Endothelial cell of umbilical vein (primary cell): Measurements from ENCODE around the gene RBKS. TPM values are rescaled to one million over a fixed set of nuclear protein-coding genes. Genes with fewer than 3 reads are reported as not detected.

Experiments used
- BruUV-seq: library from RNA; stranded (reverse); fragments of 400-500 nt; replicated peaks from 2 replicates; lab custom pipeline; 2021; lab: Mats Ljungman, UMichigan
- CTCF ChIA-PET: fragments of 300-600, 350-600 bp; sonication (Branson Sonifier 250); formaldehyde crosslinking; loops from one replicate; lab custom pipeline; 2021; ENCODE audit warnings: antibody characterized with exemption, inconsistent platforms; lab: Charles Lee
- POLR2A ChIA-PET: fragments of 300-600, 350-600 bp; sonication (Branson Sonifier 250); formaldehyde crosslinking; loops from one replicate; lab custom pipeline; 2021; ENCODE audit warnings: antibody characterized with exemption, inconsistent platforms; lab: Charles Lee
- DNase-seq: peaks from one replicate; pipeline ENCODE4 v3.0.0-alpha.2; 2011; ENCODE audit warnings: low read depth, low spot score
- FAIRE-seq: peaks from 2 replicates; lab custom pipeline; 2011; peaks lifted over from hg19 to GRCh38; lab: Jason Lieb, UNC
- H2AFZ ChIP-seq: 2 replicates; pipeline ENCODE4 v1.6.0; 2012; ENCODE audit warnings: low read depth, low read length, control low read depth, inconsistent platforms
- H3K27ac ChIP-seq: 2 replicates; pipeline ENCODE4 v1.5.1; 2011; ENCODE audit warnings: low read depth, mild to moderate bottlenecking, control low read depth, low read length, moderate library complexity; ENCODE audit not compliant: insufficient read depth
- H3K27me3 ChIP-seq, 2 experiments: 2 replicates each; pipeline versions ENCODE4 v1.6.0 to v1.6.1; 2011; ENCODE audit warnings: low read length in 2 of 2, mixed read lengths in 1 of 2; ENCODE audit not compliant: control insufficient read depth in 2 of 2, insufficient read depth in 2 of 2
- H3K36me3 ChIP-seq, 2 experiments: 2 replicates in 1 of 2; 3 replicates in 1 of 2; pipeline ENCODE4 v1.5.1; 2011; ENCODE audit warnings: low read length in 2 of 2, mild to moderate bottlenecking in 1 of 2, moderate library complexity in 1 of 2; ENCODE audit not compliant: control insufficient read depth in 2 of 2, insufficient read depth in 2 of 2; ENCODE audit errors: extremely low read depth in 1 of 2
- H3K4me1 ChIP-seq: 3 replicates; pipeline ENCODE4 v1.5.1; 2011; ENCODE audit warnings: mild to moderate bottlenecking, low read length; ENCODE audit not compliant: control insufficient read depth, insufficient read depth; ENCODE audit errors: extremely low read depth
- H3K4me2 ChIP-seq: 2 replicates; pipeline ENCODE4 v1.6.1; 2011; ENCODE audit warnings: low read length, control low read depth, mixed read lengths; ENCODE audit not compliant: insufficient read depth
- H3K4me3 ChIP-seq, 3 experiments: fragments of 200-600 bp in 1 of 3; sonication (generic), shearing (Covaris generic) in 1 of 3; replicated peaks in 1 of 3; 2 replicates each; pipeline ENCODE4 v1.5.1; 2011 to 2016; ENCODE audit warnings: control low read depth in 3 of 3, low read length in 3 of 3, mild to moderate bottlenecking in 2 of 3, inconsistent platforms in 1 of 3, low read depth in 1 of 3, moderate library complexity in 1 of 3; ENCODE audit not compliant: insufficient read depth in 1 of 3
- H3K79me2 ChIP-seq: 2 replicates; pipeline ENCODE4 v1.6.0; 2012; ENCODE audit warnings: low read length, inconsistent platforms; ENCODE audit not compliant: control insufficient read depth, insufficient read depth
- H3K9ac ChIP-seq: replicated peaks from 2 replicates; pipeline ENCODE3; 2011; ENCODE audit warnings: low read length, control low read depth; ENCODE audit not compliant: insufficient read depth; ENCODE audit errors: extremely low read depth
- H3K9me1 ChIP-seq: replicated peaks from 3 replicates; pipeline ENCODE4 v1.6.0; 2011; ENCODE audit warnings: mild to moderate bottlenecking, low read length; ENCODE audit not compliant: control insufficient read depth, insufficient read depth; ENCODE audit errors: extremely low read depth
- H3K9me3 ChIP-seq: replicated peaks from 2 replicates; pipeline ENCODE4 v1.5.1; 2012; ENCODE audit warnings: low read length, inconsistent platforms; ENCODE audit not compliant: control insufficient read depth, insufficient read depth
- H4K20me1 ChIP-seq: replicated peaks from 2 replicates; pipeline ENCODE3; 2011; ENCODE audit warnings: mild to moderate bottlenecking, low read length; ENCODE audit not compliant: control insufficient read depth, insufficient read depth; ENCODE audit errors: extremely low read depth
- EZH2 ChIP-seq: IDR thresholded peaks from 2 replicates; pipeline ENCODE4 v1.6.1; 2012; ENCODE audit warnings: borderline replicate concordance, low read depth, mild to moderate bottlenecking, moderate library complexity, low read length, inconsistent platforms; ENCODE audit not compliant: severe bottlenecking
- FOS ChIP-seq: IDR thresholded peaks from 2 replicates; pipeline ENCODE4 v1.6.1; 2011; ENCODE audit warnings: mild to moderate bottlenecking, low read length, moderate library complexity, borderline replicate concordance; ENCODE audit not compliant: insufficient read depth
- GATA2 ChIP-seq: IDR thresholded peaks from 2 replicates; pipeline ENCODE4 v1.7.0; 2011; ENCODE audit warnings: low read depth, mild to moderate bottlenecking, moderate library complexity, mixed read lengths, low read length; ENCODE audit not compliant: insufficient read length, insufficient read depth
- JUN ChIP-seq: IDR thresholded peaks from 2 replicates; pipeline ENCODE4 v1.6.1; 2011; ENCODE audit warnings: borderline replicate concordance, low read depth; ENCODE audit not compliant: insufficient read length, insufficient read depth
- MYC ChIP-seq: IDR thresholded peaks from one replicate; pipeline ENCODE4 v1.6.1; 2011; ENCODE audit warnings: mild to moderate bottlenecking, low read depth, low read length
- POLR2A ChIP-seq: IDR thresholded peaks from 2 replicates; pipeline ENCODE4 v1.6.1; 2012; ENCODE audit warnings: low read depth, mild to moderate bottlenecking, control low read depth, low read length
- POLR2AphosphoS5 ChIP-seq: IDR thresholded peaks from 2 replicates; pipeline ENCODE4 v1.6.1; 2012; ENCODE audit warnings: low read depth, mild to moderate bottlenecking, control low read depth, low read length, moderate library complexity; ENCODE audit not compliant: insufficient read depth
- dilution Hi-C: fragments of 300-500 bp; cut with MboI; formaldehyde crosslinking; loops from one replicate; pipeline ENCODE4 v1.15.0; 2019; ENCODE audit warnings: low sequenced_read_pairs; ENCODE audit not compliant: extremely low pct_ligation_motif_present
- intact Hi-C: fragments of 100-400 bp; cut with micrococcal nuclease; formaldehyde crosslinking; loops from one replicate; pipeline ENCODE4 v1.10.0; 2022
- polyA plus RNA-seq, 4 experiments: library from polyadenylated mRNA; depleted of rRNA in 3 of 4; stranded (reverse) in 3 of 4; unstranded in 1 of 4; fragments of >200 nt; gene quantifications; 2 replicates each; pipeline versions ENCODE4 v1.2.1 to v1.2.3, GENCODE V29; 2011 to 2012; ENCODE audit warnings: missing spikeins in 1 of 4
- total RNA-seq: library from RNA; stranded (reverse); gene quantifications from 2 replicates; pipeline ENCODE4 v1.2.3, GENCODE V29; 2021
- TF ChIP-seq, protein P1 (sequence below), 2 donors: IDR thresholded peaks; 1 replicate in 1 of 2; 2 replicates in 1 of 2; pipeline ENCODE4 v1.5.1; 2011; ENCODE audit warnings: low read length in 2 of 2, mild to moderate bottlenecking in 2 of 2, moderate library complexity in 2 of 2, control low read depth in 1 of 2, inconsistent platforms in 1 of 2, low read depth in 1 of 2; ENCODE audit not compliant: insufficient read depth in 1 of 2; ENCODE audit errors: extremely low read depth in 1 of 2
- TF ChIP-seq, protein P2 (sequence below): IDR thresholded peaks from 2 replicates; pipeline ENCODE4 v1.6.1; 2011; ENCODE audit not compliant: insufficient read depth, insufficient read length

The RBKS gene
- total and polyA plus RNA-seq, 2 donors (not counting 3 experiments of a cell fraction or from before 2014, with no cell fraction given): 0.64 to 1.8 TPM

DNA sequence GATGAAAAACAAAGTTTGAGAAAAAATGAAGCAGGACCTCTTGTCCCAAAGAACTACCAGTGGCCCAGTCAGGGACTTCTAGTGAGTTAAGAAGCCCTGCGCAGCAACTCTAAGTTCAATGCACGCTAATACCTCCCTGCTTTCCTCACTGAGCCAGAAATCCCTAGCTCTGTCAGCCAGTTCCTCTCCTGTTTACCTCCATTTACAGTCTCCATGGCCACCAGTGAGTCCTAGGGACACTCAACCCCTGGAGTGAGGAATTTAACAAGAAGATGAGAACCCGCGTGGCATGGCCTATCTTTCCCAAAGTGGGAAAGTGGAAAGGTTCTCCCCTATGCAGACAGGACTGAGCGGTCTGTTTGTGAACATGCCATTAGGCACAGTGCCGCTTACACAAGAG, 87.6 kb downstream of the RBKS start:
- no peaks in the 10 kb centered on the region for H3K36me3 ChIP-seq
- no peaks in the 10 kb centered on the region for H3K9me1 ChIP-seq
- no peaks in the 10 kb centered on the region for H3K79me2 ChIP-seq
- H2AFZ ChIP-seq: no peak overlapping the region
- DNase-seq (no peak), FAIRE-seq (no peak)
- H3K4me2 ChIP-seq: no peak overlapping the region
- intact Hi-C loops: no loop called here
- CTCF ChIA-PET: no interaction called here
- no peaks in the 10 kb centered on the region for H4K20me1 ChIP-seq
- no peaks in the 10 kb centered on the region for H3K27me3 ChIP-seq
- POLR2A ChIA-PET: no interaction called here
- no TSS peak for BruUV-seq
- dilution Hi-C loops: no loop called here
- no peaks in the 10 kb centered on the region for H3K9me3 ChIP-seq
- H3K4me1 ChIP-seq: peaks cover 24% of the 10 kb centered on the region
- H3K9ac ChIP-seq: no peak overlapping the region
- TF ChIP-seq JUN (no peak), GATA2 (no peak)
- H3K27ac ChIP-seq: no peak overlapping the region
- H3K4me3 ChIP-seq: no peak overlapping the region

DNA sequence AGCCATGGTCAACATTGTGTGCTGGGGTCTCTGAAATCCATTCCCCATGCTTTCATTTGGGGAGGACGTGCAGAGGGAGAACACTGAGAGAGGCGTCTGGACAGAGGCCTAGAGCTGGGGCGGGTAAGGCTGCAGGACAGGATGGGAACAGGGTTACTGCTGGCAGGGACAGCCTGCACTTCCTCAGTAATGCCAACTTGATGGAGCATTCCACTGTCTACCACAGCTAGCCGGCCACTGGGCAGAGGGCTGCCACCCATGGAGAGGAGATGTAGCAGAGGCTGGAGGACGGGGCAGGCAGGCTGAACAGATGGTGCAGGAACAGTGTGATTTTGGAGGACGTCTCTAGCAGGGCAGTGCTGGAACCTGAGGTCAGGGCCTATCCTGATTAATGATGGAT, 89.3 kb downstream of the RBKS start:
- no peaks in the 10 kb centered on the region for H3K27me3 ChIP-seq
- no peak for DNase-seq
- H3K79me2 ChIP-seq: no peaks in the 10 kb centered on the region
- H3K9me3 ChIP-seq: no peaks in the 10 kb centered on the region
- H3K9ac ChIP-seq: no peak overlapping the region
- no TSS peak for BruUV-seq
- H4K20me1 ChIP-seq: no peaks in the 10 kb centered on the region
- H3K4me1 ChIP-seq: peaks cover 29% of the 10 kb centered on the region
- dilution Hi-C loops (no loop called here), intact Hi-C loops (no loop called here)
- no peaks in the 10 kb centered on the region for H3K36me3 ChIP-seq
- ChIA-PET CTCF (no interaction called here), POLR2A (no interaction called here)
- no peak for TF ChIP-seq JUN
- no peak for TF ChIP-seq EZH2
- TF ChIP-seq, protein P1, sequence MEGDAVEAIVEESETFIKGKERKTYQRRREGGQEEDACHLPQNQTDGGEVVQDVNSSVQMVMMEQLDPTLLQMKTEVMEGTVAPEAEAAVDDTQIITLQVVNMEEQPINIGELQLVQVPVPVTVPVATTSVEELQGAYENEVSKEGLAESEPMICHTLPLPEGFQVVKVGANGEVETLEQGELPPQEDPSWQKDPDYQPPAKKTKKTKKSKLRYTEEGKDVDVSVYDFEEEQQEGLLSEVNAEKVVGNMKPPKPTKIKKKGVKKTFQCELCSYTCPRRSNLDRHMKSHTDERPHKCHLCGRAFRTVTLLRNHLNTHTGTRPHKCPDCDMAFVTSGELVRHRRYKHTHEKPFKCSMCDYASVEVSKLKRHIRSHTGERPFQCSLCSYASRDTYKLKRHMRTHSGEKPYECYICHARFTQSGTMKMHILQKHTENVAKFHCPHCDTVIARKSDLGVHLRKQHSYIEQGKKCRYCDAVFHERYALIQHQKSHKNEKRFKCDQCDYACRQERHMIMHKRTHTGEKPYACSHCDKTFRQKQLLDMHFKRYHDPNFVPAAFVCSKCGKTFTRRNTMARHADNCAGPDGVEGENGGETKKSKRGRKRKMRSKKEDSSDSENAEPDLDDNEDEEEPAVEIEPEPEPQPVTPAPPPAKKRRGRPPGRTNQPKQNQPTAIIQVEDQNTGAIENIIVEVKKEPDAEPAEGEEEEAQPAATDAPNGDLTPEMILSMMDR (IDR thresholded peaks at IDR 0.05; ENCODE audit: extremely low read depth in 1 of 2, insufficient read depth in 1 of 2, low read depth in 1 of 2, low read length in 2 of 2): no peak
- TF ChIP-seq GATA2: no peak
- no peak for TF ChIP-seq POLR2A
- no peak for TF ChIP-seq POLR2AphosphoS5
- TF ChIP-seq FOS: no peak
- TF ChIP-seq, protein P2, sequence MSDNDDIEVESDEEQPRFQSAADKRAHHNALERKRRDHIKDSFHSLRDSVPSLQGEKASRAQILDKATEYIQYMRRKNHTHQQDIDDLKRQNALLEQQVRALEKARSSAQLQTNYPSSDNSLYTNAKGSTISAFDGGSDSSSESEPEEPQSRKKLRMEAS: no peak
- no peak for TF ChIP-seq MYC
- H3K9me1 ChIP-seq: no peaks in the 10 kb centered on the region
- no peak overlapping the region for H3K4me2 ChIP-seq
- no peak overlapping the region for H2AFZ ChIP-seq
- no peak for FAIRE-seq
- no peak overlapping the region for H3K4me3 ChIP-seq
- H3K27ac ChIP-seq: peak overlapping the region; percentile 94
